Lung (tissue), 12 donors: ENCODE results near the gene ADGRL4. TPM values are rescaled to one million over a fixed set of nuclear protein-coding genes. Genes with fewer than 3 reads are reported as not detected.

Source experiments
- ATAC-seq: fragments of 200-7000 bp; cut with Tn5 transposase; one replicate; pipeline ENCODE4 v1.9.1; 2020; ENCODE audit warnings: moderate number of reproducible peaks; ENCODE audit not compliant: insufficient read depth, low FRiP score
- DNase-seq, 3 donors: peaks; one replicate each; pipeline ENCODE4 v3.0.0-alpha.2; 2013 to 2017
- H3K27ac ChIP-seq, 2 donors: one replicate each; pipeline ENCODE4 v1.5.1; 2013; ENCODE audit warnings: mild to moderate bottlenecking in 2 of 2, moderate library complexity in 2 of 2, control low read depth in 1 of 2, inconsistent platforms in 1 of 2, low read depth in 1 of 2, low read length in 1 of 2
- H3K27me3 ChIP-seq, 3 donors: one replicate each; pipeline ENCODE4 v1.5.1; 2013; ENCODE audit warnings: low read length in 2 of 3; ENCODE audit not compliant: control insufficient read depth in 3 of 3, insufficient read depth in 3 of 3
- H3K36me3 ChIP-seq, 4 donors: one replicate each; pipeline ENCODE4 v1.5.1; 2013; ENCODE audit warnings: low read length in 4 of 4, mild to moderate bottlenecking in 1 of 4, moderate library complexity in 1 of 4; ENCODE audit not compliant: control insufficient read depth in 4 of 4, insufficient read depth in 4 of 4
- H3K4me1 ChIP-seq, 5 donors: one replicate each; pipeline ENCODE4 v1.5.1; 2013; ENCODE audit warnings: low read length in 5 of 5, mild to moderate bottlenecking in 2 of 5, moderate library complexity in 1 of 5; ENCODE audit not compliant: control insufficient read depth in 5 of 5, insufficient read depth in 5 of 5
- H3K4me3 ChIP-seq: one replicate; pipeline ENCODE4 v1.5.1; 2013; ENCODE audit warnings: mild to moderate bottlenecking, control low read depth, moderate library complexity
- H3K9ac ChIP-seq, 2 donors: one replicate each; pipeline ENCODE4 v1.5.1; 2013; ENCODE audit warnings: low read length in 2 of 2, control low read depth in 1 of 2; ENCODE audit not compliant: insufficient read depth in 1 of 2
- H3K9me3 ChIP-seq, 4 donors: one replicate each; pipeline ENCODE4 v1.5.1; 2013; ENCODE audit warnings: low read length in 3 of 4, mild to moderate bottlenecking in 1 of 4, moderate library complexity in 1 of 4; ENCODE audit not compliant: control insufficient read depth in 4 of 4, insufficient read depth in 3 of 4
- WGBS, 2 donors: extraction: QIAGEN DNeasy Blood & Tissue Kit; methylation state at CpG; one replicate each; pipeline ENCODE4 v1.1.7; 2013; 5-methylcytosine and 5-hydroxymethylcytosine counted together
- polyA plus RNA-seq, 2 donors: library from polyadenylated mRNA; stranded (reverse); fragments of 200-250 nt; gene quantifications; one replicate each; pipeline ENCODE4 v1.2.1, GENCODE V29; 2013
- total RNA-seq, 2 donors: library from RNA; depleted of rRNA in 1 of 2; stranded (reverse); fragments of >200 nt in 1 of 2; gene quantifications; one replicate each; pipeline ENCODE4 v1.2.1, GENCODE V29; 2014 to 2021
- TF ChIP-seq, protein P1 (sequence below): IDR thresholded peaks from 2 replicates; pipeline ENCODE4 v1.5.1; 2012; ENCODE audit warnings: mild to moderate bottlenecking; ENCODE audit errors: control extremely low read depth, extremely low read depth
- donor health status: control.
- donor health status: control.
- donor health status: Bipolar disorder and iron deficiency.
- donor health status: healthy.
- donor health status: DM: yes; HTN: yes; CAD: no.

ADGRL4 gene
- total and polyA plus RNA-seq, 4 donors: 7.3 to 19.3 (median 12.8) TPM

DNA sequence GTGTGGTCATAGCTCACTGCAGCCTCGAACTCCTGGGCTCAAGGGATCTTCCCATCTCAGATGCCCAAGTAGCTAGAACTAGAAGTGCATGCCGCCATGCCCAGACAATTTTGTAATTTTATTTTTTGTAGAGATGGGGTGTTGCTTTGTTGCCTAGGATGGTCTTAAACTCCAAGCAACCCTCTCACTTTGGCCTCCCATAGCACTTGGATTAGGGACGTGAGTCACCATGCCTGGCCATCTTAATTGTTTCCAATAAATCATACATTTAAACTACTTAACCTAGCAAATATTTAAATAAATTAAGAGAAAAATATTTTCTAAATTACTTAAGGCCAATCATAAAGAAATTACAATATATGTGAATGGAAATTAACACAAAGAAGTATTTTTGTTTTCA lies 35.1 kb upstream of the ADGRL4 start:
- Histone ChIP-seq H3K27me3 (no peaks in the 10 kb centered on the region), H3K27ac (no peak overlapping the region), H3K4me3 (no peak overlapping the region), H3K36me3 (no peaks in the 10 kb centered on the region), H3K4me1 (no peaks in the 10 kb centered on the region), H3K9me3 (peaks cover 0 to 9% (median 3%) of the 10 kb centered on the region in 4 donors), H3K9ac (no peak overlapping the region)
- 89 to 95% methylated on average over 3 of the region's 3 CpGs for WGBS, 2 donors
- DNase-seq (no peak), ATAC-seq (no peak)
- TF ChIP-seq, protein P1, sequence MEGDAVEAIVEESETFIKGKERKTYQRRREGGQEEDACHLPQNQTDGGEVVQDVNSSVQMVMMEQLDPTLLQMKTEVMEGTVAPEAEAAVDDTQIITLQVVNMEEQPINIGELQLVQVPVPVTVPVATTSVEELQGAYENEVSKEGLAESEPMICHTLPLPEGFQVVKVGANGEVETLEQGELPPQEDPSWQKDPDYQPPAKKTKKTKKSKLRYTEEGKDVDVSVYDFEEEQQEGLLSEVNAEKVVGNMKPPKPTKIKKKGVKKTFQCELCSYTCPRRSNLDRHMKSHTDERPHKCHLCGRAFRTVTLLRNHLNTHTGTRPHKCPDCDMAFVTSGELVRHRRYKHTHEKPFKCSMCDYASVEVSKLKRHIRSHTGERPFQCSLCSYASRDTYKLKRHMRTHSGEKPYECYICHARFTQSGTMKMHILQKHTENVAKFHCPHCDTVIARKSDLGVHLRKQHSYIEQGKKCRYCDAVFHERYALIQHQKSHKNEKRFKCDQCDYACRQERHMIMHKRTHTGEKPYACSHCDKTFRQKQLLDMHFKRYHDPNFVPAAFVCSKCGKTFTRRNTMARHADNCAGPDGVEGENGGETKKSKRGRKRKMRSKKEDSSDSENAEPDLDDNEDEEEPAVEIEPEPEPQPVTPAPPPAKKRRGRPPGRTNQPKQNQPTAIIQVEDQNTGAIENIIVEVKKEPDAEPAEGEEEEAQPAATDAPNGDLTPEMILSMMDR: no peak

DNA sequence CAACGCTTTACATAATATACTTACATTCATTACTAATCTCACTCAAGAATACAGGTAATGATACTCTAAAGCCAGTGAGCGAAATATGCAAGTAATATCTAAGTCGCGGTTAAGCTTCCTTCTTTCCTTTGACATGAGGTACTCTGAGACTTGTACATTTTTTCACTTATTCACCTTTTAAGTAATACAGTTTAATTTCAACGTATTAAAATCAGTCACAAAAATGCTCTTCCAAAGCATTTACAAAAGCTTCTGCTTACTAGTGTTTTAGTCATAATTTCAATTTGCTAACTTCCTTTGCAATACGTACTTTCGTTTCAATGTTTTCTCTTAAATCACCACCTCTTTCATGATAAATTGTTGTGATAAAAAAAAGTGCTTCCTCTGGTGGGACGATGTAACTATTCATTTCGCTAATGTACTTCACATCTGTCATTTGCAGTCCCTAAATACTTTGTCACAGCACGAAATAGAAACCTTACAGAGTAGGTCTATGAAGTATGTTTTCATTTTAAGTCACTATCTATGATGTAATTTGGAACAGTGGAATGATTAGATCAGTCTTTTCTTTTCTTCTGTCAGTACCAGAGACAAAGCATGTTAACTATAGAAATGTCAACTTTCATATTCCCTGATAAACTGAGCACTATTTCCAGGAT lies 34.0 kb upstream of the ADGRL4 start:
- TF ChIP-seq, protein P1: no peak
- no peak overlapping the region for H3K4me3 ChIP-seq
- H3K36me3 ChIP-seq: no peaks in the 10 kb centered on the region
- H3K9ac ChIP-seq: peak overlapping the region in 1 of 2 donors; percentile 47
- ATAC-seq: no peak
- no peaks in the 10 kb centered on the region for H3K4me1 ChIP-seq
- no peak overlapping the region for H3K27ac ChIP-seq
- DNase-seq: no peak
- no peaks in the 10 kb centered on the region for H3K27me3 ChIP-seq
- 22 to 40% methylated on average over 10 of the region's 10 CpGs for WGBS, 2 donors
- H3K9me3 ChIP-seq: peaks cover 0 to 9% (median 3%) of the 10 kb centered on the region in 4 donors

DNA sequence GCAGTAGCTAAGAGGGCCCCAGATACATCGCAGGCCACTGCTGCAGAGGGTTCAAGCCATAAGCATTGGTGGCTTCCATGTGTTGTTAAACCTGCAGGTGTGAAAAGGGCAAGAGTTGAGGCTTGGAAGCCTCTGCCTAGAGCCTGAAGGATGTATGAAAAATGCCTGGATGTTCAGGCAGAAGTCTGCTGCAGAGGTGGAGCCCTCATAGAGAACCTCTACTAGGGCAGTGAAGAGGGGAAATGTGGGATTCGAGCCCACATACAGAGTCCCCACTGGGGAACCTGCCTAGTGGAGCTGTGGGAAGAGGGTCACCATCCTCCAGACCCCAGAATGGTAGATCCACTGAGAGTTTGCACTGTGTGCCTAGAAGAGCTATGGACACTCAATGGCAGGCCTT lies 30.6 kb upstream of the ADGRL4 start:
- WGBS, 2 donors: 83 to 88% methylated on average over 2 of the region's 2 CpGs
- H3K4me1 ChIP-seq: no peaks in the 10 kb centered on the region
- no peak overlapping the region for H3K9ac ChIP-seq
- peaks cover 0 to 9% (median 5%) of the 10 kb centered on the region in 4 donors for H3K9me3 ChIP-seq
- ATAC-seq (no peak), DNase-seq (no peak)
- H3K27ac ChIP-seq: no peak overlapping the region
- TF ChIP-seq, protein P1: no peak
- H3K27me3 ChIP-seq: no peaks in the 10 kb centered on the region
- no peak overlapping the region for H3K4me3 ChIP-seq
- no peaks in the 10 kb centered on the region for H3K36me3 ChIP-seq

DNA sequence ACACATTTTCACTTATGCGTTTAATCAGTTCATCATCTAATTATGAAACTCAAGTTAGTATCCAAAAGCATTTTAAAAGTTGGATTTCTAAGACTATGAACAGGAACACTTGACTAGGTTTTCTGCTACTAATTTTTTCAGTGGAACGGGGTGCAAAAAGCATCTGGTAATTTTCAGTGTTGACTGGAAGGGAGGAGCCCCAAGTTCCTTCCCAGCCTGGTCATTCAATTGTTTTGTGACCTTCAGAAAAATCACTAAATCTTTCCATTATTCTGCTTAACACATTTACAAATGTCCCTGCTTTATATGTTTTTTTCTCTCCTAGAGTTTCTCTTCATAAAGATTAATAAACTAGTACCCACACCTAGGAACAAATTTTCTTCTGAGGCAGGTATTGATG lies 6.0 kb upstream of the ADGRL4 start:
- 84 to 87% methylated on average over 2 of the region's 2 CpGs for WGBS, 2 donors
- Histone ChIP-seq H3K9ac (no peak overlapping the region), H3K27me3 (no peaks in the 10 kb centered on the region), H3K4me3 (no peak overlapping the region), H3K4me1 (no peaks in the 10 kb centered on the region), H3K27ac (no peak overlapping the region), H3K9me3 (no peaks in the 10 kb centered on the region), H3K36me3 (no peaks in the 10 kb centered on the region)
- ATAC-seq: no peak
- DNase-seq: no peak
- TF ChIP-seq, protein P1: no peak
